GM21447 (cell line): ENCODE results near the gene WNT7A.

Experiments
- ATAC-seq: cut with Tn5 transposase; IDR thresholded peaks from one replicate; pipeline ENCODE4 v1.9.1; 2021; ENCODE audit not compliant: unreplicated experiment

Gene WNT7A

GRCh38 chr3:13796701-13797460 lies 83.0 kb downstream of the WNT7A start:
- ATAC-seq: no peak

- ATAC-seq: no peak
Measured at GRCh38 chr3:13795816-13796215, 84.1 kb downstream of the WNT7A start.

GRCh38 chr3:13794322-13794721 lies 85.5 kb downstream of the WNT7A start:
- no peak for ATAC-seq

DNA sequence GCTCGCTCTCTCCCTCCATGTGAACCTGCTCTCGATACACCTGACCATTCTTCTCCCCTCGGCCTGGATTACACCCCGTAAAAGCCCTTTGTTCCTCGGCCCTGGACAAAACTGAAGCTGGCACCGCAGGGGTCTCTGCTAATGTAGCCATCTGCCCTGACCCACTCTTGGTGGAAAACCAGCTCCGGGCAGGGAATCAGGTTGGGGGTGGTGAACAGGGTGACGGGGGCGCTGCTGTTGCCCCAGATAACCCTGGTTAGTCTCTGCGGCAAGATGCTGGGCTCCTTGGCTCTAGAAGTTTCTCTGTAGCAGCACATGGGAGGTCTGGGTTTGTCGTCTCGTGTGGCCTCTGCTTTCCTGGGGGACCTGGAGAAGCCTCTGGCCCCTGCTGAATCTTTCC lies 86.4 kb downstream of the WNT7A start:
- no peak for ATAC-seq

DNA sequence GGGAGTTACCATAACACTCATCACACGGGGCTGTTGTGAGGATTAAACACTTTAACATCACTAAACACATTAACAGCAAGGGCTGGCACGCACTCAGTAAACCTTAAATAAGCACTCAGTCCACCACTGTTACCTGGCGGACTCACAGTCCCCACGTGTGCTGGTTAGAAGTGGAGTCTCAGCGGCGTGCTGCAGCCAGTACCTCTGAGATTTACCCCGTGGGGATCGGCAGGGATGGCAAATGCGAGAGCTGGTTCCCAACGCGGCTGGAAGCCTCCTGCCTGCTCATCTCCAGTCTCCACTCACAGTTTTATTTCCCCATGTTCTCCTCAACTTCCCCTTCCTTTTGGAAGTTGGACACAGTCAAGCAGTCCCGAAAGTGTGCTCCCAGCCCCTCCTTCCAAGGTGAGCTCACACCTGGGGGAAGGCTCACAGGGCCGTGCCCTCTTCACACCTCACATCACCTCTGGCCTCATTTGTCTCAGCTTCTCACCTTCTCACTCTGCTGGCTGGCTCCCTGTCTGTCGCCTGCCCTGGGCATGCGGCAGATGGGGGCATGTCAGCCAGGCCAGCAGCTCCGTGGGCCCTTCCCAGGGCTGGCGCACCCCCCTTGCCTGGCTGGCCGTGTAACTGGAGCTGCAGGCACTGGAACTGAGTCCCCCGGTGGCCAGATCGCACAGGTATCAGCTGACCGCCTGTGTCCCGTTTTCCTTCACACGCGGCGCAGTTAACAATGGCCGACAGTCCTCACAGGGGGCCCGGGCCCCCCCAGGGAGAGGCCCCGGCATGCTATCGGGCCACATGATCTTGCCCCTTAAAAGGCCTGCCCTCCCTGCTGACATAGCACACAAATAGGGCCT lies 87.1 kb downstream of the WNT7A start:
- no peak for ATAC-seq

DNA sequence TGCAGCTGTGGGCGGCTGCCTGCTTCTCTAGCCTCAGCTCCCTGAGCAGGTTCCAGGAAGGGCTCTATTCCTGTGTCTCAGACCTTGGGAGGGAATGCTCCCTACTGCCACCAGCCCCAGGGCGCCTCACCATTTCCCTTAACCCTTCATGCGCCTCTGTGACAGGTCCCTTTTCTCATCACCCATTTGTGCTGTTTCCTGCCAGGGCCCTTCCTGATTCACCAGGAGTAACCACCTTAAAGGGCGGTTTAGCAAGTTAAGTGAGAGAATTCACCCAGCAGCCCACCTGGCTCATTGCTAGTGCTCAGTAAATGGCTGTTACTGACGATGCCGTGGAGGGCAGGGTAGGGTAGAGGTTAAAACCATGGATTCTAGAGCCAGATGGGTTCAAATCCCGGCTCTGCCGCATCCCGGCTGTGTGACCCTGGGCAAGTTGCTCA lies 87.8 kb downstream of the WNT7A start:
- ATAC-seq: no peak

DNA sequence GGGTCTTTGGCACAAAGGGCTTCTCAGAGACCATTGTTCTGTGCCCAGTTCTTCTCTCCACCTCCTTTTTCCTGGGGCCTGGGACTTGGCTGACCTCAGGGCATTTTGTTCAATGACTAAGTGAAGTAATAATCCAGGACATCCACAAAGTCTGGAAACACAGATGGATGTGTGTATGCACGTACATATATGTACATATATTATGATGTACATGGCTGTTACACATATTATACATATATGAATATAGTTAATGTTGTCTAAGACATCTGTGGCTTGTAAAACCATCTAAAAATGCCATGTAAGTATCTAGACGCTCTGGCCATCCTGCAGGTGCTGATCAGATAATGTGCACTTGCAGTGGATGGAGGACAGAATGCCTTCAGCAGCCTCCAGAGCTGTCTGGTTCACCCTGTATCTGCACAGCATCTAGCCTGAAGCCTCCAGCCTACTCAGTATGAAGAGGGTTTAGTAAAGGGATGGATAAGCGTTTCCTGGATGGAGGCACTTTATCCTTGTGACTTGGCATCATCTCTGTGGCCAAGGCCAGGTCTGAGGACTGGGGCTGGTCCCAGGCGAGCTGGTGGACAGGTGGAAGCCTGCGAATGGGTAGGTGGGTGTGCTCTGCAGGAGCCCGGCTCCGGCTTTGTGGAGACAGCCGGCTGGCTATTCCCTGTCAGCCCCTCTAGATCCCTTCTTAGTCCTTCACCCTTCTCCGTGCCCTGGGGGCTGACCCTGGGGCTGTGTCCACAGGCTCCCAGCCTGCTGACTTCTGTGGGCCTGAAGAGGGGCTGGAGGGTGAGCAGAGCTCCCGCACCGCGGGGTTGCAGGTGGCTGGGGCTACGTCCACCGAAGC lies 88.4 kb downstream of the WNT7A start:
- ATAC-seq: no peak

GRCh38 chr3:13790376-13791197 lies 89.3 kb downstream of the WNT7A start:
- ATAC-seq: no peak

GRCh38 chr3:13788522-13789424 lies 91.1 kb downstream of the WNT7A start:
- no peak for ATAC-seq

- ATAC-seq: no peak
Measured at GRCh38 chr3:13787533-13788132, 92.2 kb downstream of the WNT7A start.

DNA sequence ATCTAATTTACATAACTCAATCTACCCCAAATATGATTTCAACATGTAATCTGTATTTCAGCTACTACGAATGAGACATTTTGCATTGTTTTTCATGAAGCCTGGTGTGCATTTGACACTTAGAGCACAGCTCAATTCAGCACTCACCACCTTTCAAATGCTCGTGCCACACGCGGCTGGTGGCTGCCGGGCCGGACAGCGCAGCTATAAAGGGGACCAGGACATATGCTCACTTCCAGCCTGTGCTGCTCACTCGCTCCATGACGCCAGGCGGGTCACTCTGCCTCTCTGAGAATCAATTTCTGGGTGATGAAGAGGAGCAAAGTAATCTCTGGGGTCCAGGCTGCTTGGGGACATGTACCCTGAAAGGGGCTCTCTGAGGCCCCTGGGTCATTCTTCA lies 93.1 kb downstream of the WNT7A start:
- no peak for ATAC-seq

DNA sequence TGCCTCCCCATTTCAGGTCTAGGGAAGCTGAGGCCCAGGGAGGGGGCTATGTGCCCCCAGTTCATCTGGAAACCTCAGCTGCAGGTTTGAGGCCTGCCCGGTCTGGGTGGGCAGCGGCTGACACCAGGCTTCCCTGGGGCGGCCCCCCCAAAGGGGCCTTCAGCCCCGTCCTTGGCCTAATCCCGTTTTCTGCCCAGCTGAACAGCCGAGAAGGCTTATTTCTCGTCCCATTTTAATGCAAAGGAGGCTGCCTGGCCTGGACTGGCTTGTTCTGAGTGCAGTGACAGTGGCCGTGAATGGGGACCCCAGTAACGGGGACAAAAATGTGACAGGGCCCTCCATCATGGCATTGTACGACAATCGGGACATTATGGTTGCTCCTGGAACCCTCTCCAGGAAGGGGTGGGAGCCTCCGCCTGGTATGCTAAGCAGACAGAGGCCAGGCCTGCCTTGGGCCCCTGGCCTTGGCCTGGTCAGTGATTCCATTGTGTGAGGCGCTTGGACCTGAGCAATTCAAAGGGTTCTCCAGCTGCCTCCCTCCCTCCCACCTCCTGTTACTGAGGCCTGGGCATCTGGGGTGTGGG lies 93.9 kb downstream of the WNT7A start:
- ATAC-seq: no peak

DNA sequence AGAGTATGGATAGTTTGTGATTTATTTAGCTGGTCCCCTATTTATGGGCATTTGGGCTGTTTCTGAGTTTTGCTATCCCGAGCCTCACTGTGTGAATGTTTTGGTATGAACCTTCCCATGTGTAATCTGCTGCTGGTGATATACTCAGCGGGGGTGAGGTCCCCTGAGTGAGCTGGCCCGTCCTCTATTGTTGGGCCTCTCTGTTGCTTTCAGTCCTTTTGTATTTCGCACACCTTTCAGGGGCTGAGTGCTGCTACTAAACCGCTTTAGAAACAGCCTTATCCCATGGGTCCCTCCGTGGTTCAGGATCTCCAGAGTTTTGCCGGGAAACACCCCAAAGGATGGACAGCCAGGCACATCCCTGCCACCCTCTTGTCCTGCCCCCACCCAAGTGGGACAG lies 94.5 kb downstream of the WNT7A start:
- ATAC-seq: no peak

DNA sequence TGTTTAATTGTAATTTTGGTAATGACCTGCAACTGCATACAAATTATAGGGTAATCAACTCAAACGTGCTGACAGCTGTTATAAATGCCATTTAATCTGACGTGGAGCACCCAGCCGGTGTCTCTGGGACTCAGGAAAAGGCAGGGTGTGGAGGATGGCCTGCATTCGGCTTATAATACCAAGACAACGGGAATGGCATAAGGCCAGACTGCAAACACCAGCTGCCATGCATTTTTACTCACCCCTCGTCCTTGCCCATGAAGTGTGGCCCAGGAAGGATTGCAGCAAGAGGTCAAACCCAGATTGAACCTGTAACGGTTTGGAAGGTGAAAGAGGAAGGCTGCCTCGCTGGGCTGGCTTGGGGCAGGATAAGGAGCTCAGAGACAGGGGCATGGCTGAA lies 96.4 kb downstream of the WNT7A start:
- no peak for ATAC-seq

DNA sequence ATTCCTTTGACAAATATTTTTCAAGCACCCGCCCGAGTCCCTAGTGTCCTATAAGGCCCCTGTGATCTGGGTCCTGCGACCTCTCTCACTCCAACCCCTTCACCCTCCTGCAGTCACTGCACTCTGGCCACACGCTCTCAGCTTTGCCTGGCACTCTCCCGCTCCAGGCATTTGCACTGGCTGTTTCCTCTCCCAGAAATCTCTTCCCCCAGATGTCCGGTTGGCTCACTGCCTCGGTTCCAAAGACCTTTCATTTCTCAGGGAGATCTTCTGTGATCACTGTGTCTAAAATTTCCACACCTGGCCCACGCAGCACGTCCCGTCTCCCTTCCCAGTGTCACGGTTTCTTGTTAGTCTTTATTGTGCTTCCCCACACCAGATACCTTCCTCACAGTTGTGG lies 97.4 kb downstream of the WNT7A start:
- ATAC-seq: no peak

- no peak for ATAC-seq
Measured at GRCh38 chr3:13781417-13781816, 98.5 kb downstream of the WNT7A start.

- ATAC-seq: no peak
Measured at GRCh38 chr3:13780432-13781176, 99.3 kb downstream of the WNT7A start.
